ENCODE results near the gene BRDT.

DNA sequence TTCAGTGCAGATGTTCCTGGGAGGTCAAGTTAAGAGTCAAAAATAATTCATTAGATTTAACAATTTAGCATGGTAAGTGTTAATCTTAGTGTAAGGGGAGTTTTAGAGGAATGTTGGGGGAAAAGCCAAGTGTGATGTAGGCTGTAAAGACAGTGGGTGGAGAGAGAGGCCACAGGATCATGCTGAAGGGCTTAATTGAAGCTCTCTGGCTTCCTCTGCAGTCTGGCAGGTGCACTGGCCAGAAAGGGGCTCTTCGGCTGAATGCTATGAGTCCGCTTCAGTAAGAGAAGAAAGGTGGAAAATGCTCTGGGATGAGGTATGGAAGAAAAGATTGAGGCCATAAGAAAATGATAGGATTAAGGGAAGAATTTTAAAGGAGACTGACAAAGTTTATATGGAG lies 3.0 kb downstream of the BRDT start:
- TF ChIP-seq, protein P1, sequence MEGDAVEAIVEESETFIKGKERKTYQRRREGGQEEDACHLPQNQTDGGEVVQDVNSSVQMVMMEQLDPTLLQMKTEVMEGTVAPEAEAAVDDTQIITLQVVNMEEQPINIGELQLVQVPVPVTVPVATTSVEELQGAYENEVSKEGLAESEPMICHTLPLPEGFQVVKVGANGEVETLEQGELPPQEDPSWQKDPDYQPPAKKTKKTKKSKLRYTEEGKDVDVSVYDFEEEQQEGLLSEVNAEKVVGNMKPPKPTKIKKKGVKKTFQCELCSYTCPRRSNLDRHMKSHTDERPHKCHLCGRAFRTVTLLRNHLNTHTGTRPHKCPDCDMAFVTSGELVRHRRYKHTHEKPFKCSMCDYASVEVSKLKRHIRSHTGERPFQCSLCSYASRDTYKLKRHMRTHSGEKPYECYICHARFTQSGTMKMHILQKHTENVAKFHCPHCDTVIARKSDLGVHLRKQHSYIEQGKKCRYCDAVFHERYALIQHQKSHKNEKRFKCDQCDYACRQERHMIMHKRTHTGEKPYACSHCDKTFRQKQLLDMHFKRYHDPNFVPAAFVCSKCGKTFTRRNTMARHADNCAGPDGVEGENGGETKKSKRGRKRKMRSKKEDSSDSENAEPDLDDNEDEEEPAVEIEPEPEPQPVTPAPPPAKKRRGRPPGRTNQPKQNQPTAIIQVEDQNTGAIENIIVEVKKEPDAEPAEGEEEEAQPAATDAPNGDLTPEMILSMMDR (conservative IDR thresholded peaks at IDR 0.05; ENCODE audit: low read depth, low read length), result no peak
- TF ChIP-seq EZH2 (IDR thresholded peaks at IDR 0.05; ENCODE audit: low read length, unreplicated experiment), result no peak
- no peak for TF ChIP-seq EZH2phosphoT487 (IDR thresholded peaks at IDR 0.05; ENCODE audit: borderline replicate concordance, low read length)
